Panc1 (cell line): ENCODE measurements around the gene GSDMA.

Experiments
- CTCF ChIP-seq: fragments of 450-650 bp; IDR thresholded peaks from 2 replicates; pipeline ENCODE4 v1.5.1; 2017; ENCODE audit warnings: mild to moderate bottlenecking
- REST ChIP-seq, 2 experiments: IDR thresholded peaks; 2 replicates each; pipeline ENCODE4 v1.6.1; 2011 to 2012; ENCODE audit warnings: low read depth in 2 of 2, control low read depth in 1 of 2, low read length in 1 of 2, mild to moderate bottlenecking in 1 of 2, moderate library complexity in 1 of 2; ENCODE audit not compliant: insufficient read depth in 1 of 2

DNA sequence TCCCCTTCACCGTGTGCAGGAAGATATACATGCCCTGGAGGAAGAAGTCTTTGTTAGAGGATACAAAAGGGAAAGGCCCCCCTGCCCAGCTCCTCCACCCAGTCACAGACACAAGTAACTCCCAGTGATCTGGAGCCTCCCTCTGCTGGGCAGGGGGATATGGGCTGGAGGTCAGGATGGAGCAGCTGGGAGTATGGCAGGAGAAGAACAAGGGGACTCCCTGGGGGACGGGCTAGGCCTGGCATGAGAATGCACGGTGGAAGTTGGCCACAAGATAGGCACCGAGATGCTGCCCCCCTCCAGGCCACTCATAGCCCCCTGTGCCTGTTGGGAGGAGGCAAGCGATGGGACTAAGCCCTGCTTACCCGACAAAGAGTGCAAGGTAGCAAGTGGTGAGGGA lies 39.6 kb upstream of the GSDMA start:
- TF ChIP-seq CTCF (no peak), REST (IDR thresholded peaks at IDR 0.05; ENCODE audit: insufficient read depth in 1 of 2, low read depth in 2 of 2, low read length in 1 of 2) (no peak)
